Subcutaneous abdominal adipose tissue (tissue), 5 donors: ENCODE measurements around the gene HTR6.
"Not testable (repeated sequence)": the region's sequence is repeated elsewhere in the genome, so short reads cannot be mapped to it uniquely, and the experiment has no call there.

ENCODE experiments used
- H3K27ac ChIP-seq: one replicate; pipeline ENCODE4 v1.7.0; 2013; ENCODE audit warnings: low read depth, mild to moderate bottlenecking, inconsistent platforms, low read length, moderate library complexity
- H3K27me3 ChIP-seq, 5 donors: one replicate each; pipeline ENCODE4 v1.7.0; 2013; ENCODE audit warnings: low read length in 5 of 5, inconsistent platforms in 1 of 5; ENCODE audit not compliant: control insufficient read depth in 5 of 5, insufficient read depth in 4 of 5
- H3K36me3 ChIP-seq, 5 donors: one replicate each; pipeline ENCODE4 v1.7.0; 2013; ENCODE audit warnings: low read length in 5 of 5; ENCODE audit not compliant: control insufficient read depth in 5 of 5, insufficient read depth in 5 of 5
- H3K4me1 ChIP-seq, 5 donors: one replicate each; pipeline ENCODE4 v1.7.0; 2013; ENCODE audit warnings: low read length in 5 of 5, mild to moderate bottlenecking in 3 of 5, moderate library complexity in 1 of 5; ENCODE audit not compliant: control insufficient read depth in 5 of 5, insufficient read depth in 5 of 5
- H3K4me3 ChIP-seq, 5 donors: one replicate each; pipeline ENCODE4 v1.7.0; 2013; ENCODE audit warnings: low read length in 5 of 5, low read depth in 1 of 5
- H3K9ac ChIP-seq, 5 donors: one replicate each; pipeline ENCODE4 v1.7.0; 2013; ENCODE audit warnings: low read length in 5 of 5, mild to moderate bottlenecking in 4 of 5, moderate library complexity in 3 of 5
- H3K9me3 ChIP-seq, 5 donors: one replicate each; pipeline ENCODE4 v1.7.0; 2013; ENCODE audit warnings: low read length in 5 of 5; ENCODE audit not compliant: control insufficient read depth in 5 of 5
- donor health status: healthy.
- donor health status: healthy.
- donor health status: healthy.
- donor health status: healthy.
- donor health status: healthy.

Gene HTR6

GRCh38 chr1:19623523-19623922 is 41.2 kb upstream of the HTR6 start:
- Histone ChIP-seq H3K9ac (no peak overlapping the region), H3K36me3 (peaks cover 13 to 48% (median 35%) of the 10 kb centered on the region in 5 donors), H3K4me3 (no peak overlapping the region), H3K27ac (no peak overlapping the region), H3K27me3 (no peaks in the 10 kb centered on the region), H3K9me3 (no peaks in the 10 kb centered on the region), H3K4me1 (peaks cover 0 to 42% (median 29%) of the 10 kb centered on the region in 5 donors)

DNA sequence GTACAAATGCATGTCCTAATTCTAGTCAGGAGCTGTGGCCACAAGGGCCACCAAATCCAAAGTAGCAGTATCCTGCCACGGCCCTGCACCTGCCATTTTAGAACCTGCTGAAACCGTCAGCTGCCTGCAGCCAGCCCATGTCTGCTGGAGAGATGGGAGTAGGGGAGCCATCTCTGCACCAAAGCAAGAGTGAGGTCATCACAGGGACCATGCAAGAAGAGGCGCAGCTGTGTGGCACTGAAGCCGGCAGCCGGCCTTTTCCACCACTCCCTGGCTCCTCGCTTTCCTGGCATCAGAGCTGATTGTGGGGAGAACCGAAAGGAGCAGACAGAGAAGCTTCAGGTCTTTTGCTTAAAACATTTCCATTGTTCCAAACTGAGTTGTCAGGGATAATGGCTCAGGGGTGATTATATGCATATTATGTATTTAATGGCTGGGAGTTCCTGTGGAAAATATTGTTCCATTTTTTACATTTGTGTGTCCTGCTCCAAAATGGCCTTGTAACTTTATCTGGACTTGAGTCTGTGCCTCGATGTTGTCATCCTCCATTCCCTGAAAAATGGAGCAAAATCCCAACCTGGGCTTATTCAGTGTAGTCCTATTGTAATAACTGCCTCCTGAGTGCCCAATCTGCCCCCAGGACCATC is 39.3 kb upstream of the HTR6 start:
- no peaks in the 10 kb centered on the region for H3K9me3 ChIP-seq
- no peak overlapping the region for H3K9ac ChIP-seq
- peaks cover 15 to 59% (median 35%) of the 10 kb centered on the region in 5 donors for H3K36me3 ChIP-seq
- H3K4me1 ChIP-seq, result peaks cover 0 to 40% (median 30%) of the 10 kb centered on the region in 5 donors
- no peak overlapping the region for H3K27ac ChIP-seq
- H3K27me3 ChIP-seq, result no peaks in the 10 kb centered on the region
- no peak overlapping the region for H3K4me3 ChIP-seq

DNA sequence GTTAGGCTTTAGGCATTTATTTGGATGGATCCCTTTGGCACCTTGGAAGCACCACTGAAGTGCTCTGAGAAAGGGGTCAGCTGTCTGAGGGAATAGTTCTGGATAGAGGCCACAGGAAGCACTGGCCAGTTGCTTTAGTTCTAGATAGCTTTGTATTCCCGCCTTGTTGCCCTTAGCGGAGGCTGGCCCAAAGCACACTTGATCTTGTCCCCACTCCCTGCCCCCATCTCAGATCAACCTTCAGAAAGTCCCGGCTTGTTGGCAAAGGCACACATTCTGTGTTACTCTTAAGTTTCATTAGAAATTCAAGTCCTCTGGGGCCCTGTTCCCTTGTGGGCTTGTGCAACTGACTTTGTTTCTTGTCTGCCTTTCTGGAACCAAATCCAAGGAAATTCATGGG is 35.8 kb upstream of the HTR6 start:
- Histone ChIP-seq H3K9ac (no peak overlapping the region), H3K36me3 (peaks cover 8 to 53% (median 31%) of the 10 kb centered on the region in 5 donors)

DNA sequence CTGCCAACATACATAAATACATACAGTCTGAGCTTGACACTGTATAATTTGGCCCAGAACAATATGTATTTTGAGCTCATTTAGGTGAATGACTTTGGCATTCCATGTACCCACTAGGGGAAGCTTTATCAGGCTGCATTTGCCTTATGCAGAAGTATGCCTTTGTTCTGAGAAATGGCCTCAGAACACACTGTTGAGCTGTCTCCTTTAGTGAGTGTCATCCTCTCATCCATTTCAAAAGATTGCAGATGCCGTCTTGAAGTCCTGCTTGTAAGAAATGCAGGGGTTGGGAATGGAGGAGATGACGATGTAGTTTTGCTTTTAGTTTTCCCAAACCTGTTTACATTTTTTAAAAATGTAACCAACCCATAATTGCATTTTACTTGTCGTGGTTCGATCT is 35.3 kb upstream of the HTR6 start:
- Histone ChIP-seq H3K27me3 (no peaks in the 10 kb centered on the region), H3K9me3 (no peaks in the 10 kb centered on the region), H3K36me3 (peaks cover 8 to 48% (median 29%) of the 10 kb centered on the region in 5 donors), H3K9ac (no peak overlapping the region), H3K27ac (no peak overlapping the region), H3K4me1 (peaks cover 0 to 17% (median 16%) of the 10 kb centered on the region in 5 donors), H3K4me3 (no peak overlapping the region)

More for the DNA sequence above, 35.8 kb upstream of the HTR6 start:
- Histone ChIP-seq H3K27ac (no peak overlapping the region), H3K4me1 (peaks cover 0 to 17% (median 16%) of the 10 kb centered on the region in 5 donors), H3K27me3 (no peaks in the 10 kb centered on the region), H3K4me3 (no peak overlapping the region), H3K9me3 (no peaks in the 10 kb centered on the region)

DNA sequence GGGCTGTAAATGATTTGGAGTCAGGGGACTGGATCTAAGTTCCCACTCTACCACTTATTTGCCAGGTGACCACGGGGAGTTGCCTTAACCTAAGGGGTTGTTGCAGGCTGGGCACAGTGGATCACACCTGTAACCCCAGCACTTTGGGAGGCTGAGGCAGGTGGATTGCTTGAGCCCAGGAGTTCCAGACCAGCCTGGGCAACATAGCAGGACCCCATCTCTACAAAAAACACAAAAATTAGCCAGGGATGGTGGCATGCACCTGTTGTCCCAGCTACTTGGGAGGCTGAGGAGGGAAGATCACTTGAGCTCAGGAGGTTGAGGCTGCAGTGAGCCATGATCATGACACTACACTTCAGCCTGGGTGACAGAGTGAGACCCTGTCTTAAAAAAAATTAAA is 34.5 kb upstream of the HTR6 start:
- not testable (repeated sequence) for H3K27me3 ChIP-seq, H3K9ac ChIP-seq, H3K27ac ChIP-seq, H3K9me3 ChIP-seq, H3K4me3 ChIP-seq
- peaks cover 8 to 40% (median 24%) of the 10 kb centered on the region in 5 donors for H3K36me3 ChIP-seq
- H3K4me1 ChIP-seq, result peaks cover 0 to 17% (median 16%) of the 10 kb centered on the region in 5 donors

GRCh38 chr1:19630720-19631395 is 33.8 kb upstream of the HTR6 start:
- no peaks in the 10 kb centered on the region for H3K27me3 ChIP-seq

DNA sequence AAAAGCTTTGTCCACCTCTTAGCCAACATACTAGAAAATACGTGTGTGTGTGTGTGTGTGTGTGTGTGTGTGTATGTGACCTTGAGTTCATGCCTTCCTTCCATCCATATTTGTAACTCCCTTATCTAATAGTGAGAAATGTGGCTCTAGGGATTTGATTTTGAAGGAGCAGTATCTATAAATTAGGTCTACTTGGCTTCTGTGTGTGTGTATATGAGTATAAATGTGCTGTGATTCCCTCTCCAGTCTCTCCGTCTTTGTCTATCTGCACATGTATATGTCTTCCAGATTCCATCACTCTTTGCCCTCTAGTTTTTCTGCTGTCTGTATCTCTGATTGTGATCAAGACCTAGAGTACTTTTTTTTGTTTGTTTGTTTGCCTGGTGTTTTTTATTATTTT is 32.5 kb upstream of the HTR6 start:
- Histone ChIP-seq H3K9me3 (no peaks in the 10 kb centered on the region), H3K9ac (no peak overlapping the region), H3K27ac (no peak overlapping the region), H3K4me3 (no peak overlapping the region), H3K36me3 (peaks cover 3 to 20% (median 7%) of the 10 kb centered on the region in 5 donors), H3K4me1 (peaks cover 0 to 20% (median 16%) of the 10 kb centered on the region in 5 donors), H3K27me3 (no peaks in the 10 kb centered on the region)

More at GRCh38 chr1:19630720-19631395, 33.8 kb upstream of the HTR6 start:
- Histone ChIP-seq H3K4me3 (no peak overlapping the region), H3K27ac (no peak overlapping the region), H3K9me3 (no peaks in the 10 kb centered on the region), H3K4me1 (peaks cover 0 to 19% (median 16%) of the 10 kb centered on the region in 5 donors), H3K36me3 (peaks cover 8 to 33% (median 19%) of the 10 kb centered on the region in 5 donors), H3K9ac (no peak overlapping the region)

DNA sequence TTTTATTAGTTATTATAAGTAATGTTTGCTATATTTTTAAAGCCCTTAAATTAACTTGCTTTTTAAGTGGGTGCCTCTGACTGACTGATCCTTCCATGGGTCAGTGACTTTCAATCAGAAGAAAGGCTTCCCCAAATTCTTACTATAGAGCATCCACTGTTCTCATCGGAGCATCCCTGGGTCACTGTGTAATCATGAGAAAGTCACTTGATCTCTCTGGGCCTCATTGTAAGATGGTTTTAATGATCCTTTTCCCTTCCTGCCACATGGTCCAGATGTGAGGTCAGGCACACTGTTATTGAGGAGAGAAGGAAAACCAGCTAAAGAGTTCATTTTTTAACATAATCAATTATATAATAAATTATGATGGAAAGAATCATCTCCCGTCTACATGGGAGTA is 31.6 kb upstream of the HTR6 start:
- Histone ChIP-seq H3K27ac (no peak overlapping the region), H3K4me1 (peaks cover 0 to 16% (median 14%) of the 10 kb centered on the region in 5 donors), H3K9me3 (no peaks in the 10 kb centered on the region), H3K9ac (no peak overlapping the region), H3K27me3 (no peaks in the 10 kb centered on the region), H3K36me3 (peaks cover 0 to 11% (median 2%) of the 10 kb centered on the region in 5 donors), H3K4me3 (no peak overlapping the region)

DNA sequence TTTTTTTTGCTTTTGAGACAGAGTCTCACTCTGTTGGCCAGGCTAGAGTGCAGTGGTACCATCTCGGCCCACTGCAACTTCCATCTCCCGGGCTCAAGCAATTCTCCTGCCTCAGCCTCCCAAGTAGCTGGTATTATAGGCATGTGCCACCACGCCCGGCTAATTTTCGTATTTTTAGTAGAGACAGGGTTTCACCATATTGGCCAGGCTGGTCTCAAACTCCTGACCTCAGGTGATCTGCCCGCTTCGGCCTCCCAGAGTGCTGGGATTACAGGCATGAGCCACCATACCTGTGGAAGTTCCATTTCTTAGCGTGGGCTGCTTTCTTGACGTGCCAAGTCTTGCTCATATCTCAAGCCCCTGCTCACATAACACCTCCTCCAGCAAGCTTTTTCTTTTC is 29.6 kb upstream of the HTR6 start:
- H3K9ac ChIP-seq, H3K27ac ChIP-seq, H3K27me3 ChIP-seq, H3K9me3 ChIP-seq, H3K4me1 ChIP-seq, H3K4me3 ChIP-seq, H3K36me3 ChIP-seq: not testable (repeated sequence)

GRCh38 chr1:19635646-19636045 is 29.0 kb upstream of the HTR6 start:
- Histone ChIP-seq H3K27ac (peak overlapping the region; percentile 2), H3K4me1 (peaks cover 0 to 9% (median 2%) of the 10 kb centered on the region in 5 donors), H3K4me3 (no peak overlapping the region), H3K36me3 (no peaks in the 10 kb centered on the region), H3K9me3 (no peaks in the 10 kb centered on the region), H3K9ac (no peak overlapping the region), H3K27me3 (no peaks in the 10 kb centered on the region)
